SK-N-SH treated with all-trans-retinoic acid at 6 μM for 48 hours (cell line): ENCODE results near the gene PLBD2.

Experiments
- GLIS3 ChIP-seq: fragments of 250-450 bp; sonication (Bioruptor Pico); IDR thresholded peaks from 2 replicates; pipeline ENCODE4 v1.5.0; 2020; ENCODE audit warnings: mild to moderate bottlenecking, moderate library complexity
- ISL1 ChIP-seq: fragments of 250-450 bp; sonication (Bioruptor Pico); IDR thresholded peaks from 2 replicates; pipeline ENCODE4 v2.1.2; 2022; ENCODE audit warnings: mild to moderate bottlenecking, moderate library complexity
- OSR1 ChIP-seq: fragments of 250-450 bp; sonication (Bioruptor Pico); IDR thresholded peaks from 2 replicates; pipeline ENCODE4 v1.8.0; 2022; ENCODE audit warnings: moderate library complexity, mild to moderate bottlenecking, inconsistent platforms
- PPARA ChIP-seq: fragments of 250-450 bp; sonication (Bioruptor Pico); IDR thresholded peaks from 2 replicates; pipeline ENCODE4 v1.5.0; 2020; ENCODE audit warnings: mild to moderate bottlenecking, borderline replicate concordance
- SNAI2 ChIP-seq: fragments of 250-450 bp; sonication (Bioruptor Pico); IDR thresholded peaks from 2 replicates; pipeline ENCODE4 v1.5.0; 2020; ENCODE audit warnings: mild to moderate bottlenecking, moderate library complexity
- ZFP30 ChIP-seq: fragments of 450-650 bp; formaldehyde crosslinking; IDR thresholded peaks from 2 replicates; pipeline ENCODE4 v1.5.0; 2022; ENCODE audit warnings: mild to moderate bottlenecking, moderate library complexity
- ZNF565 ChIP-seq: fragments of 450-650 bp; formaldehyde crosslinking; conservative IDR thresholded peaks from 2 replicates; pipeline ENCODE4 v1.5.0; 2020; ENCODE audit warnings: low read depth, mild to moderate bottlenecking, moderate library complexity
- ZNF8 ChIP-seq: fragments of 450-650 bp; formaldehyde crosslinking; IDR thresholded peaks from 2 replicates; pipeline ENCODE4 v1.5.0; 2020; ENCODE audit warnings: mild to moderate bottlenecking, moderate library complexity
- TF ChIP-seq, protein P1 (sequence below): fragments of 250-450 bp; sonication (Bioruptor Pico); IDR thresholded peaks from 2 replicates; pipeline ENCODE4 v1.8.0; 2020; ENCODE audit warnings: mild to moderate bottlenecking, moderate library complexity, borderline replicate concordance
- TF ChIP-seq, protein P2 (sequence below): fragments of 250-450 bp; sonication (Bioruptor Pico); IDR thresholded peaks from 2 replicates; pipeline ENCODE4 v1.5.1; 2020; ENCODE audit warnings: low read depth, mild to moderate bottlenecking, moderate library complexity

DNA sequence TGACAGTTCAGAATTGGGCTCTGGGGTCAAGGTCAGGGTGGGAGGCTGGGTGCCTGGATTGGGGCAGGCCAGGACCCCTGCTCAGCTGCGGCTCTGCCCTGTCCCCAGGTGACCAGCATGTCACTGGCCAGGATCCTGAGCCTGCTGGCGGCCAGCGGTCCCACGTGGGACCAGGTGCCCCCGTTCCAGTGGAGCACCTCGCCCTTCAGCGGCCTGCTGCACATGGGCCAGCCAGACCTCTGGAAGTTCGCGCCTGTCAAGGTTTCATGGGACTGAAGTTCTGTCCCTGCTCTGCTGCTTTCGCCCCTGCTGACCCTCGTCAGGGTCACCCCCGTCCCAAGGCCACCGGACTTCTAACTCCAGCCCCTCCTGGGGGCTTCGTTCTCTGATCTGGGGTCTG, 30.0 kb downstream of the PLBD2 start:
- TF ChIP-seq GLIS3 (no peak), OSR1 (CRISPR knock-in tag) (no peak), SNAI2 (CRISPR knock-in tag) (no peak), ISL1 (CRISPR knock-in tag) (no peak), ZNF565 (CRISPR knock-in tag) (no peak), PPARA (CRISPR knock-in tag) (no peak), ZFP30 (CRISPR knock-in tag) (no peak), ZNF8 (CRISPR knock-in tag) (no peak)
- TF ChIP-seq, protein P1, sequence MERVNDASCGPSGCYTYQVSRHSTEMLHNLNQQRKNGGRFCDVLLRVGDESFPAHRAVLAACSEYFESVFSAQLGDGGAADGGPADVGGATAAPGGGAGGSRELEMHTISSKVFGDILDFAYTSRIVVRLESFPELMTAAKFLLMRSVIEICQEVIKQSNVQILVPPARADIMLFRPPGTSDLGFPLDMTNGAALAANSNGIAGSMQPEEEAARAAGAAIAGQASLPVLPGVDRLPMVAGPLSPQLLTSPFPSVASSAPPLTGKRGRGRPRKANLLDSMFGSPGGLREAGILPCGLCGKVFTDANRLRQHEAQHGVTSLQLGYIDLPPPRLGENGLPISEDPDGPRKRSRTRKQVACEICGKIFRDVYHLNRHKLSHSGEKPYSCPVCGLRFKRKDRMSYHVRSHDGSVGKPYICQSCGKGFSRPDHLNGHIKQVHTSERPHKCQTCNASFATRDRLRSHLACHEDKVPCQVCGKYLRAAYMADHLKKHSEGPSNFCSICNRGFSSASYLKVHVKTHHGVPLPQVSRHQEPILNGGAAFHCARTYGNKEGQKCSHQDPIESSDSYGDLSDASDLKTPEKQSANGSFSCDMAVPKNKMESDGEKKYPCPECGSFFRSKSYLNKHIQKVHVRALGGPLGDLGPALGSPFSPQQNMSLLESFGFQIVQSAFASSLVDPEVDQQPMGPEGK: no peak
- TF ChIP-seq, protein P2, sequence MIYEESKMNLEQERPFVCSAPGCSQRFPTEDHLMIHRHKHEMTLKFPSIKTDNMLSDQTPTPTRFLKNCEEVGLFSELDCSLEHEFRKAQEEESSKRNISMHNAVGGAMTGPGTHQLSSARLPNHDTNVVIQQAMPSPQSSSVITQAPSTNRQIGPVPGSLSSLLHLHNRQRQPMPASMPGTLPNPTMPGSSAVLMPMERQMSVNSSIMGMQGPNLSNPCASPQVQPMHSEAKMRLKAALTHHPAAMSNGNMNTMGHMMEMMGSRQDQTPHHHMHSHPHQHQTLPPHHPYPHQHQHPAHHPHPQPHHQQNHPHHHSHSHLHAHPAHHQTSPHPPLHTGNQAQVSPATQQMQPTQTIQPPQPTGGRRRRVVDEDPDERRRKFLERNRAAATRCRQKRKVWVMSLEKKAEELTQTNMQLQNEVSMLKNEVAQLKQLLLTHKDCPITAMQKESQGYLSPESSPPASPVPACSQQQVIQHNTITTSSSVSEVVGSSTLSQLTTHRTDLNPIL: no peak
